GM12801 (cell line): Measurements from ENCODE around the gene FHDC1.

Experiments used
- TF ChIP-seq, protein P1 (sequence below): IDR thresholded peaks from one replicate; pipeline ENCODE4 v1.5.1; 2011; ENCODE audit warnings: control low read depth; ENCODE audit not compliant: insufficient read length; ENCODE audit errors: extremely low read depth

Gene FHDC1

DNA sequence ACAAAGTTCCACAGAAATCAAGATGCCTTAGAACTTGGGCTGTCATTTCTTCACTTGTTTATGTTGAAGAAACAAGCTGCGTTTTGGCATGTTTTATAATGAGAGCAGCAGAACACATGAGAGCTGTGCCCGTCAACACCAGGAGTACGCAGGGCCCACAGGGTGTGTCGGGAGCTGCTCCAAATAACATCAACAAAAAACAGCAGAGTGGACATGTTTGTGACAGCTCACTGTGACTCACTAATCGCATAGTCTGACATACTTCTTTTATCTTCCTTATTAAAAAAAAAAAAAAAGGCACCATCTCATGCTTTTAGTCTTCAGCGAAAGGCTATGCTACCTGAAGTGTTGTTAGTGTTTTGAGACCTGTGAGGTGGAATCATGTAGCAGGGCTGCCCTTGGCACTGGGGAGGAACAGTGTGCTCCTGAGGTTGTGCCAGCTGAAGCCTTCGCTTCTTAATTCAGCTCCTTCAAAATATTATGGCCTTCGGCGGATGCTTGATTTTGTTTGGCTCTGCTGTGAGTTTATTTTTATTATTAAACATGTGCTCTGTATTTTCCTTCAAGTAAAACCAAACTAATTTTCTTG lies 32.8 kb downstream of the FHDC1 start:
- TF ChIP-seq, protein P1, sequence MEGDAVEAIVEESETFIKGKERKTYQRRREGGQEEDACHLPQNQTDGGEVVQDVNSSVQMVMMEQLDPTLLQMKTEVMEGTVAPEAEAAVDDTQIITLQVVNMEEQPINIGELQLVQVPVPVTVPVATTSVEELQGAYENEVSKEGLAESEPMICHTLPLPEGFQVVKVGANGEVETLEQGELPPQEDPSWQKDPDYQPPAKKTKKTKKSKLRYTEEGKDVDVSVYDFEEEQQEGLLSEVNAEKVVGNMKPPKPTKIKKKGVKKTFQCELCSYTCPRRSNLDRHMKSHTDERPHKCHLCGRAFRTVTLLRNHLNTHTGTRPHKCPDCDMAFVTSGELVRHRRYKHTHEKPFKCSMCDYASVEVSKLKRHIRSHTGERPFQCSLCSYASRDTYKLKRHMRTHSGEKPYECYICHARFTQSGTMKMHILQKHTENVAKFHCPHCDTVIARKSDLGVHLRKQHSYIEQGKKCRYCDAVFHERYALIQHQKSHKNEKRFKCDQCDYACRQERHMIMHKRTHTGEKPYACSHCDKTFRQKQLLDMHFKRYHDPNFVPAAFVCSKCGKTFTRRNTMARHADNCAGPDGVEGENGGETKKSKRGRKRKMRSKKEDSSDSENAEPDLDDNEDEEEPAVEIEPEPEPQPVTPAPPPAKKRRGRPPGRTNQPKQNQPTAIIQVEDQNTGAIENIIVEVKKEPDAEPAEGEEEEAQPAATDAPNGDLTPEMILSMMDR, result no peak

DNA sequence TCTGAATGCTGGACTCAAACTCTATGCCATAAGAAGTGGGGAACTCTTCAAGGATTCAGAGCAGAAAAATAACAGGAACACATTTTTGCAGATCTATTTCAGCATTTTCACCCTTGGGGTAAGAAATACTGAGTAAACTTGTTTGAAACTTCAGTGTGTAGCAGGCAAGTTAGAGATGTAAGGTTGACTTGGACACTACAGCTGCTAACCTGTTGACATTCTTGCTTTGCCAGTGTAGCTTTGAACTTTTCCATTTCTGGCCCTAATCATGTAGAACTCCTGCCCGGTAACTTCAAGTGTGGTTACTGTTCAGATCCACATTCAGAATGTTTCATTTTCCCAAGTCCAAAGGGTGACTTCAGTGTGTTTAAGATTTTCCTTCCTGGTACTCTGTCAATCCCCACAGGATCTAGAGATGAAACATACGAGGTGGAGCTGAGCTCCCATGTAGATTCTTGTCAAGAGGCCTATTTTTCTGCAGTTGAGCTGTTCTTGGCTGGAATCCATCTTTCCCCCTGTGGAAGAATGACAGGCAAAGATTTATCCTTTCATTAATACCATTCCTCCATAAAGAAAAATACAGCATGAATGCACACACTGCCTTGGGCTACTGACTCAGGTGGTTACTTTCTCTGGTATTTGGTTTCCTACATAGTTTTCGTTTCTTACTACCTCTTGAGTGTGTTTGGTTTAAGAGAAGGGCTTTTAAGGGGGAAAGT lies 34.1 kb downstream of the FHDC1 start:
- TF ChIP-seq, protein P1, result no peak

DNA sequence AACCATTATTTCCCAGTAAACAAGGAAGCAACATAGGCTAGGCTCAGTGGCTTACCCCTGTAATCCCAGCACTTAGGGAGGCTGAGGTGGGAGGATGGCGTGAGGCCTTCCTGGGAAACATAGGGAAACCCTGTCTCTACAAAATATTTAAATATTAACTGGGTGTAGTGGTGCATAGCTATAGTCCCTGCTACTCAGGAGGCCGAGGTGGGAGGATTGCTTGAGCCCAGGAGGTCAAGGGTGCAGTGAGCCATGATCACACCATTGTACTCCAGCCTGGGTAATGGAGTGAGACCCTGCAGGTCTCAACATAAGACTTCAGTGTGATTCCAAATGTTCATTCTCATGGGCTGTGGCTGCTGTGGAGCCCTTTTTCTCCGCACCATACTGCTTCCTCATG lies 34.9 kb downstream of the FHDC1 start:
- TF ChIP-seq, protein P1, result no peak

DNA sequence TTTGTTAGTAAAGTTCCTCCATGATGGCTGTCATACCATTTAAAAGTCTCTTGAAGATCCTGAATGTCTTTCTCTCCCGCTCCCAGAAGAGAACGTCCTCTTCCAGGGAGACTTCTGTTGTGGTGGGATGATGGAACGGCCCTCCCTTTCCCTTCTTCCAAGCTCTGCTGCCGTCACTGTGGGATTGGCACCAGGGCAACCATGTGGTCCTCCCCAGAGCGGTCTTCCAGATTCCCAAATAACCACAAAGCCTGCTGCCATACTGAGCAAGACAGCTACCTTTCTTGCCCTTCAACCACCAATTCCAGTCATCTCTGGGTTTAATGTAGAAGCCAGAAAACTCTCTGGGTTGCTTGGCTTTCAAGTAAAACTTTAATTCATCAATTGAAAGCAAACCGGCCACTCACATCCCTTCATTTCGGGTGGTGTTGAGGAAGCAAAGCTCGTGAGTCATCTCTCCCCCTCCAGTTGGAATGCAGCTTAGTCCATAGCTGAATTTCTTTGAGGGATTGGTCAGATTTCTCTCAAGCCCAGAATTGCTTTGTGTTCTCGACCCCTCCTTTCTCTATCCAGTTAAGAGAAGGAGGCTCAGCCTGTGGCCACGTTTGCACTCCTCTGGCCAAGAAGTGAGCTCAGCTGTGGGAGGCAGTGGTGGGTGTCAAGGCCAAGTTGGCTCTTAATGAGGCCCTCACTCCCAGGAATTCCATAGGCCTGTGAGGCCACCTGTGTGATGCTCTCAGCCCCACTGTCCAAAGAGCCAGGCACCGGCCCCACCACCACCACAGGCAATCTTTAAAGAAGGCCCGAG lies 36.9 kb downstream of the FHDC1 start:
- TF ChIP-seq, protein P1, result no peak

DNA sequence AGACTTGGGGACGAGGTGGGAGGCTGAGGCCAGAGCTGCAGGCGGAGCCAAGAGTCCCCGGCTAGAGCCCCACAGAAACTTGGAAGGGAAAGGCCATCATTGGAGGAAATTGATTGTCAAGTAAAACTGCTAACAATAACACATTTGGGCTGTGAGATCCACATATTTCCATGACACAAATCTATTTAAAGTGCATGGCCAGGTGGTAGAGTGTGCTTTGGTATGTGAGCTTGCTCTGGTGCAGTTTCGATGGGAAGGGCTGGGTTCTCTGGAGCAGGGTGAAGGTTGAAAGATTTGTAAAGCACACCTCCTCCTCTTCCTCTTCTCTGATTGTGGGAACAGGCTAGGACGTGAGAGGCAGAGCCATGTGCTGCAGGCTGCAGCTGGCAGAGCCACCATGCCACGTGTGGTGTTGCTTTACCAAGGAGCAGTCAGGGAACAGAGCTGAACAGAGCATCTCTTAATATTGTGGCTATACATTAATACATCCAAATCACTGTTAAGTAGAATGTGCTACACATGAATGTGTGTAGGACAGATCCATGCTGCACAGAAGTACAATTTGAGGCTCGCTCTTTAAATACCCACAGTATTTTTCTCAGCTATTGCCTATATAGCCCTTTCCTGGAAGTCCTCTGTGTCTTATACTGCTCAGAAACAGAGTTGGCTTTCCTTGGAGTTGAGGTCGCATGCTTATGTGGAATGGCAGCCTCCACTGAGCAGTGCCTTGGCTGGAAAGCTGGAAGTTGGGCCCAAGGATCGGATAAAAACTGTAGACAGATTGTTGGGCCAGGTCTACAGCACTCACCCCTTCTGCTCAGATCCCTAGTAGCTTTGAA lies 37.7 kb downstream of the FHDC1 start:
- TF ChIP-seq, protein P1, result no peak

DNA sequence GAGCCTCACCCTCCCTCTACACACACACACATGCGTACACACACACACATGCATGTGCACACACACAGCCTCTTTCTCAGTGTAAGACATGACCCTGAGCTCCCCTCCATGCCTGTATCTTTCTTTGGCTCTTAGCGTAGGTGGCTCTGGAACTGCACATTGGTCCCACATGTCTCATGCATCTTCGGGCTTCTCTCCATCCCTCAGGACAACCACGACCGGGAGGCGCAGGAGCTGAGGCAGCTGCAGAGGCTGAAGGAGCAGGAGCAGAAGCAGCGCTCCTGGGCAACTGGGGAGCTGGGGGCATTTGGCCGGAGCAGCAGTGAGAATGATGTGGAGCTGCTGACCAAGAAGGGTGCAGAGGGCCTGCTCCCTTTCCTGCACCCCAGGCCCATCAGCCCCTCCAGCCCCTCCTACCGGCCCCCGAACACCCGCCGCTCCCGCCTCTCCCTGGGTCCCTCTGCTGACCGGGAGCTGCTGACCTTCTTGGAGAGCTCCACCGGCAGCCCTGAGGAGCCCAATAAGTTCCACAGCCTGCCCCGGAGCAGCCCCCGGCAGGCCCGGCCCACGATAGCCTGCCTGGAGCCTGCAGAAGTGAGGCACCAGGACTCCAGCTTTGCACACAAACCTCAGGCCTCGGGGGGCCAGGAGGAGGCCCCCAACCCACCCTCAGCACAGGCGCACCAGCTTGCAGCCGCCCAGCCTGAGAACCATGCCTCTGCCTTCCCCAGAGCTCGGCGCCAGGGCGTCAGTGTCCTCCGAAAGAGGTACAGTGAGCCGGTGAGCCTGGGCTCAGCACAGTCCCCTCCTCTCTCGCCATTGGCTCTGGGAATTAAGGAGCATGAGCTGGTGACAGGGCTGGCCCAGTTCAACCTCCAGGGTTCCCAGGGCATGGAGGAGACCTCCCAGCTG lies 38.6 kb downstream of the FHDC1 start:
- TF ChIP-seq, protein P1, result no peak
